ENCODE data around the gene TTC13. TPM values are rescaled to one million over a fixed set of nuclear protein-coding genes. Genes with fewer than 3 reads are reported as not detected.

The TTC13 gene
- total and polyA plus RNA-seq, 7 donors, result 3.0 to 19.7 (median 13.6) TPM

DNA sequence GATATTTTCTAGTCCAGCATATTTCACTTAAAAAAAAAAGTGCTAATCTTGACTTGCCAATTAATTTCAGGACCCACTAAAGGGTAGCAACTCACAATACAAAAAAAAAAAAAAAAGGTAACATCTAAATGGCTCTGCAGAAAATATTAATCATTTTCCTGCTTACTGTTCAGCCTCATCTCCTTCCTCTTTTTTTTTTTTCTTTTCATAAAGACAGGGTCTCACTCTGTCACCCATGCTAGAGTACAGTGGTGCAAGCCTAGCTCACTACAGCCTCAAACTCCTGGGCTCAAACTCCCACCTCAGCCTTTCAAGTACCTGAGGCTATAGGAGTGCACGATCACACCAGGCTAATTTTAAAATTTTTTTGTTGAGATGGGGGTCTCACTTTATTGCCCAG is 30.4 kb downstream of the TTC13 start:
- WGBS, 2 donors, result 88 to 95% methylated on average over 1 of the region's 1 CpG
- Histone ChIP-seq H3K9me3 (no peaks in the 10 kb centered on the region), H3K4me1 (no peaks in the 10 kb centered on the region), H3K4me3 (no peak overlapping the region), H3K36me3 (peaks cover 0 to 27% (median 2%) of the 10 kb centered on the region in 4 donors), H3K27me3 (no peaks in the 10 kb centered on the region), H3K27ac (no peak overlapping the region)
- TF ChIP-seq POLR2AphosphoS5 (IDR thresholded peaks at IDR 0.05) (no peak), POLR2A (IDR thresholded peaks at IDR 0.05) (no peak), EP300 (IDR thresholded peaks at IDR 0.05) (no peak), CTCF (IDR thresholded peaks at IDR 0.05) (no peak)
- intact Hi-C loops (cut with DNase I), result no loop called here
- DNase-seq, result no peak

DNA sequence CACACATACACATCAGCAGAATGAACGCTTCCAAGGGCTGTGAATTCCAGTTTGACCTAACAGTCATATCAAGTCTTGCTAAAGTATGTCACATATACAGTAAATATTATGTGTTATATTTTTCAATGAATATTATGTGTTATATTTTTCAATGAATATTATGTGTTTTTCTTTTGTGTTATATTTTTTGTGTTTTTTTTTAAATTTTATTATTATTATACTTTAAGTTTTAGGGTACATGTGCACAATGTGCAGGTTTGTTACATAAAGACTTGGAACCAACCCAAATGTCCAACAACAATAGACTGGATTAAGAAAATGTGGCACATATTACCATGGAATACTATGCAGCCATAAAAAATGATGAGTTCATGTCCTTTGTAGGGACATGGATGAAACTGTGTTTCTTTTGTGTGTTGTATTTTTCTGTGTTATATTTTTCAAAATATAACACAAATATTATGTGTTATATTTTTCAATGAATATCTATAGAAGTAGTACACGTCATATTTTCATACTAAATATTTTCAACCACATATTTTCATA is 35.5 kb downstream of the TTC13 start:
- Histone ChIP-seq H3K27ac (no peak overlapping the region), H3K4me3 (no peak overlapping the region), H3K36me3 (peaks cover 0 to 8% (median 0%) of the 10 kb centered on the region in 4 donors), H3K9me3 (no peaks in the 10 kb centered on the region), H3K27me3 (no peaks in the 10 kb centered on the region), H3K4me1 (no peaks in the 10 kb centered on the region)
- 97 to 99% methylated on average over 2 of the region's 2 CpGs for WGBS, 2 donors
- intact Hi-C loops (cut with DNase I), result no loop called here
- DNase-seq, result no peak
- TF ChIP-seq CTCF (IDR thresholded peaks at IDR 0.05) (no peak), POLR2AphosphoS5 (IDR thresholded peaks at IDR 0.05) (no peak), POLR2A (IDR thresholded peaks at IDR 0.05) (no peak), EP300 (IDR thresholded peaks at IDR 0.05) (no peak)

GRCh38 chr1:230940848-230941247 is 37.8 kb downstream of the TTC13 start:
- Histone ChIP-seq H3K27me3 (no peaks in the 10 kb centered on the region), H3K27ac (no peak overlapping the region), H3K36me3 (peaks cover 0 to 8% (median 2%) of the 10 kb centered on the region in 4 donors), H3K9me3 (no peaks in the 10 kb centered on the region), H3K4me1 (peaks cover 0 to 7% (median 3%) of the 10 kb centered on the region in 4 donors), H3K4me3 (no peak overlapping the region)
- intact Hi-C loops (cut with DNase I), result no loop called here
- 97 to 100% methylated on average over 1 of the region's 1 CpG for WGBS, 2 donors
- DNase-seq, result no peak
- no peak for TF ChIP-seq EP300 (IDR thresholded peaks at IDR 0.05)
- TF ChIP-seq CTCF (IDR thresholded peaks at IDR 0.05), result no peak
- TF ChIP-seq POLR2AphosphoS5 (IDR thresholded peaks at IDR 0.05), result no peak
- no peak for TF ChIP-seq POLR2A (IDR thresholded peaks at IDR 0.05)

DNA sequence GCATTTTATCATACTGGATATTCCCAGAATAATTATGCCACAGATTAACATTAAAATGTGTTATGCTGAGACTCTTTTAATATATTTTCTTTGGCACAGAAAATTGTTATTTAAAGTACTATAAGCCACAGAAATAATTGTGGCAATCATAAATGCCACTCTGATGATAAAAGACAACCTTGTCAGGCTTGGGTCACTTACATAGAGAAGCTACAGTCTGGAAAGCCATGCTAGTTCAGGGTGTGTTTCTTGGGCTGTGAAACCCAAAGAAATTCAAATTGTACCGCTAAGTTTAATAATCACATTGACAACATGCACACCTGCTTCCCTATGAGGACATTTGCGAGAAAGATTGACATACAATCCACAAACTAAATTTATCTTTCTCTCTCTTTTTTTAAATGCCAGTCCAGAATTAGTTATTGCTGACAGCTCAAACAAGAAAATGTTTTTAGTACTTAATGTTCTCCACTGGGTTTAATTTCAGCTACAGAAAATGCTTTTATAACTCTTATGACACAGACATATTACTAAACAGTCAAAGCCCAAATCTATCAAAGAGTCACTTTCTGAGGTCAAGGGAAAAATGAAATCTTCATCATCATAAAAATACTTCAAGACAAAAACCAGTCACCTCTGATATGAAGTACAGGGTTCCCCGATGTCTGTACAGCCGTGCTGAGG is 38.7 kb downstream of the TTC13 start:
- intact Hi-C loops (cut with DNase I), result no loop called here
- WGBS, 2 donors, result 62 to 77% methylated on average over 4 of the region's 4 CpGs

More for the DNA sequence above, 38.7 kb downstream of the TTC13 start:
- no peak for DNase-seq
- no peaks in the 10 kb centered on the region for H3K27me3 ChIP-seq
- H3K4me3 ChIP-seq, result no peak overlapping the region
- TF ChIP-seq POLR2AphosphoS5 (IDR thresholded peaks at IDR 0.05) (no peak), CTCF (IDR thresholded peaks at IDR 0.05) (no peak), EP300 (IDR thresholded peaks at IDR 0.05) (no peak), POLR2A (IDR thresholded peaks at IDR 0.05) (no peak)
- no peaks in the 10 kb centered on the region for H3K9me3 ChIP-seq
- H3K36me3 ChIP-seq, result peaks cover 0 to 4% (median 2%) of the 10 kb centered on the region in 4 donors
- H3K4me1 ChIP-seq, result peaks cover 0 to 7% (median 3%) of the 10 kb centered on the region in 4 donors
- no peak overlapping the region for H3K27ac ChIP-seq

Measured in sigmoid colon (tissue), 7 donors.